ENCODE data around the gene CHD1L.

GRCh38 chr1:147272042-147272441 is 29.6 kb downstream of the CHD1L start:
- TF ChIP-seq, protein P1, sequence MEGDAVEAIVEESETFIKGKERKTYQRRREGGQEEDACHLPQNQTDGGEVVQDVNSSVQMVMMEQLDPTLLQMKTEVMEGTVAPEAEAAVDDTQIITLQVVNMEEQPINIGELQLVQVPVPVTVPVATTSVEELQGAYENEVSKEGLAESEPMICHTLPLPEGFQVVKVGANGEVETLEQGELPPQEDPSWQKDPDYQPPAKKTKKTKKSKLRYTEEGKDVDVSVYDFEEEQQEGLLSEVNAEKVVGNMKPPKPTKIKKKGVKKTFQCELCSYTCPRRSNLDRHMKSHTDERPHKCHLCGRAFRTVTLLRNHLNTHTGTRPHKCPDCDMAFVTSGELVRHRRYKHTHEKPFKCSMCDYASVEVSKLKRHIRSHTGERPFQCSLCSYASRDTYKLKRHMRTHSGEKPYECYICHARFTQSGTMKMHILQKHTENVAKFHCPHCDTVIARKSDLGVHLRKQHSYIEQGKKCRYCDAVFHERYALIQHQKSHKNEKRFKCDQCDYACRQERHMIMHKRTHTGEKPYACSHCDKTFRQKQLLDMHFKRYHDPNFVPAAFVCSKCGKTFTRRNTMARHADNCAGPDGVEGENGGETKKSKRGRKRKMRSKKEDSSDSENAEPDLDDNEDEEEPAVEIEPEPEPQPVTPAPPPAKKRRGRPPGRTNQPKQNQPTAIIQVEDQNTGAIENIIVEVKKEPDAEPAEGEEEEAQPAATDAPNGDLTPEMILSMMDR (IDR thresholded peaks at IDR 0.05), result no peak
- TF ChIP-seq POLR2A (IDR thresholded peaks at IDR 0.05), result no peak

Data from gastroesophageal sphincter (tissue), 3 donors.